Tibial artery (tissue), 4 donors: Measurements from ENCODE around the gene ASCC1.

Experiments
- DNase-seq, 2 donors: peaks; one replicate each; pipeline ENCODE4 v3.0.0-alpha.2; 2019
- H3K27ac ChIP-seq, 2 donors: fragments of 200-600 bp; sonication (generic) in 1 of 2; 1 replicate in 1 of 2; 2 replicates in 1 of 2; pipeline ENCODE4 v1.5.1; 2018 to 2019; ENCODE audit warnings: mild to moderate bottlenecking in 1 of 2
- H3K27me3 ChIP-seq, 2 donors: fragments of 200-600 bp; sonication (generic) in 1 of 2; one replicate each; pipeline versions ENCODE4 v1.5.1 to v1.6.0; 2016 to 2019
- H3K36me3 ChIP-seq, 3 donors: fragments of 200-600 bp; sonication (generic) in 2 of 3; one replicate each; pipeline ENCODE4 v1.5.1; 2016 to 2019; ENCODE audit warnings: mild to moderate bottlenecking in 2 of 3
- H3K4me1 ChIP-seq, 4 donors: fragments of 200-600 bp; sonication (generic) in 2 of 4; 1 replicate in 3 of 4; 2 replicates in 1 of 4; pipeline ENCODE4 v1.5.1; 2016 to 2019
- H3K4me3 ChIP-seq, 2 donors: fragments of 200-600 bp; sonication (generic) in 1 of 2; 1 replicate in 1 of 2; 2 replicates in 1 of 2; pipeline ENCODE4 v1.5.1; 2018 to 2019; ENCODE audit warnings: mild to moderate bottlenecking in 2 of 2
- H3K9me3 ChIP-seq, 3 donors: fragments of 200-600 bp; sonication (generic) in 1 of 3; one replicate each; pipeline ENCODE4 v1.5.1; 2016 to 2019
- intact Hi-C: fragments of 100-400 bp; cut with DNase I; formaldehyde crosslinking; loops from one replicate; pipeline ENCODE4 v1.15.0; 2023; ENCODE audit warnings: low total_unique reads
- TF ChIP-seq, protein P1 (sequence below), 2 experiments: fragments of 200-600 bp in 1 of 2; fragments of 450-650 bp in 1 of 2; IDR thresholded peaks; one replicate each; pipeline ENCODE4 v1.5.1; 2017 to 2019; ENCODE audit warnings: antibody characterized with exemption in 2 of 2, mild to moderate bottlenecking in 1 of 2, moderate library complexity in 1 of 2

The ASCC1 gene

GRCh38 chr10:72121389-72121788, 94.7 kb downstream of the ASCC1 start:
- H3K36me3 ChIP-seq: peaks cover 0 to 10% (median 7%) of the 10 kb centered on the region in 3 donors
- no peak overlapping the region for H3K4me3 ChIP-seq
- peaks cover 0 to 6% (median 0%) of the 10 kb centered on the region in 3 donors for H3K9me3 ChIP-seq
- H3K4me1 ChIP-seq: no peaks in the 10 kb centered on the region
- H3K27ac ChIP-seq: no peak overlapping the region
- intact Hi-C loops: no loop called here
- DNase-seq: no peak
- no peaks in the 10 kb centered on the region for H3K27me3 ChIP-seq
- TF ChIP-seq, protein P1, sequence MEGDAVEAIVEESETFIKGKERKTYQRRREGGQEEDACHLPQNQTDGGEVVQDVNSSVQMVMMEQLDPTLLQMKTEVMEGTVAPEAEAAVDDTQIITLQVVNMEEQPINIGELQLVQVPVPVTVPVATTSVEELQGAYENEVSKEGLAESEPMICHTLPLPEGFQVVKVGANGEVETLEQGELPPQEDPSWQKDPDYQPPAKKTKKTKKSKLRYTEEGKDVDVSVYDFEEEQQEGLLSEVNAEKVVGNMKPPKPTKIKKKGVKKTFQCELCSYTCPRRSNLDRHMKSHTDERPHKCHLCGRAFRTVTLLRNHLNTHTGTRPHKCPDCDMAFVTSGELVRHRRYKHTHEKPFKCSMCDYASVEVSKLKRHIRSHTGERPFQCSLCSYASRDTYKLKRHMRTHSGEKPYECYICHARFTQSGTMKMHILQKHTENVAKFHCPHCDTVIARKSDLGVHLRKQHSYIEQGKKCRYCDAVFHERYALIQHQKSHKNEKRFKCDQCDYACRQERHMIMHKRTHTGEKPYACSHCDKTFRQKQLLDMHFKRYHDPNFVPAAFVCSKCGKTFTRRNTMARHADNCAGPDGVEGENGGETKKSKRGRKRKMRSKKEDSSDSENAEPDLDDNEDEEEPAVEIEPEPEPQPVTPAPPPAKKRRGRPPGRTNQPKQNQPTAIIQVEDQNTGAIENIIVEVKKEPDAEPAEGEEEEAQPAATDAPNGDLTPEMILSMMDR (IDR thresholded peaks at IDR 0.05): no peak

DNA sequence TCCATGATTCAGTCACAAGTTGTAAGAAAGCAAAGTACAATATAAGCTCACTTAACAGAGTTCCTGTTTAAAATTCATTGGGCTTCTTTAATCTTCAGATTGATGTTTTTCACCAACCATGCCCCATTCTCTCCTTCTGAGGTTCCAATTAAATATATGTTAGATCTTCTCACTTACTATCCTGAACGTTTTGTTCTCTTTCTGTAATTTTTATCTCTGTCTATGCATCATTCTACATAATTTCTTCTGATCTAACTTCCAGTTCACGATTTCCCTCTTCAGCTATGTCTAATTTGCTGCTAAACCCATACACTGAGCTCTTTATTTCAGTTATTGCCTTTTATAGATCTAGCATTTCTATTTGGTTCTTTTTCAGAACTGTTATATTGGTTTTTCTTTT, 99.7 kb downstream of the ASCC1 start:
- Histone ChIP-seq H3K9me3 (peaks cover 0 to 8% (median 0%) of the 10 kb centered on the region in 3 donors), H3K36me3 (peaks cover 0 to 10% (median 6%) of the 10 kb centered on the region in 3 donors), H3K4me3 (no peak overlapping the region), H3K4me1 (no peaks in the 10 kb centered on the region), H3K27ac (no peak overlapping the region), H3K27me3 (no peaks in the 10 kb centered on the region)
- TF ChIP-seq, protein P1 (IDR thresholded peaks at IDR 0.05): no peak
- intact Hi-C loops: no loop called here
- DNase-seq: no peak

- TF ChIP-seq, protein P1 (IDR thresholded peaks at IDR 0.05): no peak
- Histone ChIP-seq H3K9me3 (peaks cover 0 to 8% (median 0%) of the 10 kb centered on the region in 3 donors), H3K4me3 (no peak overlapping the region), H3K27me3 (no peaks in the 10 kb centered on the region), H3K27ac (no peak overlapping the region), H3K4me1 (no peaks in the 10 kb centered on the region), H3K36me3 (peaks cover 0 to 10% (median 0%) of the 10 kb centered on the region in 3 donors)
- intact Hi-C loops: no loop called here
- DNase-seq: no peak
Observed at GRCh38 chr10:72114706-72115450, 101.2 kb downstream of the ASCC1 start.

DNA sequence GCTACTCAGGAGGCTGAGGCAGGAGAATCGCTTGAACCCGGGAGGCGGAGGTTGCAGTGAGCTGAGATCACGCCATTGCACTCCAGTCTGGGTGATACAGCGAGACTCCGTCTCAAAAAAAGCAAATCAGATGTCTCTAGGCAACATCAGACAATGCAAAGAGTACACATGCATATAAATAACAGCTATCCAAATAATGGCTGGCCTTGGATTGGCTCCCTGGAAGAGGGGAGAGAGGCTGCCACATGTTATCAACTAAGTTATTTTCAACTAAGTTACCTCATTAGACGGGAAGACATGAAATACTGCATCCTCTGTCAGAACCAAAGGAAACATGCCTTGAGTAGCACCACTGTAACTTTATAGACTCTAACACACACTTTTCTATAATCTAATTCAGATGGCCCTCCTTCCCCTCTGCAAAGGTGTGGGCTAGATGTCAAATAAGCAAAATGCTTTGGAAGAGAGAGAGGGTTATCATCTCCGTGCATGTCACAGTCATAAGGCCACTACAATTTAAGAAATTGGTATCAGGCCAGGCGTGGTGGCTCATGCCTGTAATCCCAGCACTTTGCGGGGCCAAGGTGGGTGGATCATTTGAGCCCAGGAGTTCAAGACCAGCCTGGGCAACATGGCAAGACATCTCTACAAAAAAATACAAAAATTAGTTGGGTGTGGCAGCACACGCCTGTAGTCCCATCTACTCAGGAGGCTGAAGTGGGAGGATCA, 105.2 kb downstream of the ASCC1 start:
- H3K27me3 ChIP-seq: no peaks in the 10 kb centered on the region
- TF ChIP-seq, protein P1 (IDR thresholded peaks at IDR 0.05): no peak
- H3K4me1 ChIP-seq: no peaks in the 10 kb centered on the region
- H3K4me3 ChIP-seq: no peak overlapping the region
- no peaks in the 10 kb centered on the region for H3K36me3 ChIP-seq
- DNase-seq: no peak
- H3K9me3 ChIP-seq: no peaks in the 10 kb centered on the region
- H3K27ac ChIP-seq: no peak overlapping the region
- intact Hi-C loops: no loop called here

DNA sequence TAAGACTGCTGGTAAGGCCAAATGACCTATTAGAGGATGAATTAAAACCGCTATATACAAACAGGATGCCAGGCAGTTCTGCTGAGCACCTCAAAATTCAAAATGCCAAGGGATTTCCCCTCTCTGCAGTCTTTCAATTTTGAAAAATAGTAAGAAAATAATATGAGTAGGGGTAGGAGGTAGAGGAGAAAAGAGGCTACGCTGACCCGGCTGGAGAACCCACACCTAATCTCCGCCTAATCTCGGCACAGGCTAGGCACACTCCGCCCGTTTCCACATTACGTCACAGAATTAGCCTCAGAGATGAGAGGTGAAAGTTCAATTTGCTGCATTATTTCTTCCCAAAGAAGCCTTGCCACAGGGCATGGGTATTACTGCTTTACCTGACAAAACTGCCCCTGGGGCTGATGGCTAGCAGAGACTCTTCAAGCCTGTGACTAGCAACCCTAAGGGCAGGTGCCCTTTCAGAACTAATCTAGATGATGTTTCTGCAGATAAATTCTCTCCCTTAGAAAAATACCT, 106.4 kb downstream of the ASCC1 start:
- no peaks in the 10 kb centered on the region for H3K27me3 ChIP-seq
- no peaks in the 10 kb centered on the region for H3K9me3 ChIP-seq
- intact Hi-C loops: no loop called here
- TF ChIP-seq, protein P1 (IDR thresholded peaks at IDR 0.05): no peak
- H3K4me3 ChIP-seq: no peak overlapping the region
- no peaks in the 10 kb centered on the region for H3K36me3 ChIP-seq
- no peak overlapping the region for H3K27ac ChIP-seq
- DNase-seq: no peak
- H3K4me1 ChIP-seq: peaks cover 0 to 6% (median 0%) of the 10 kb centered on the region in 4 donors
